ENCODE measurements around the gene ITCH. TPM values are rescaled to one million over a fixed set of nuclear protein-coding genes. Genes with fewer than 3 reads are reported as not detected.

The ITCH gene
- total and polyA plus RNA-seq, 2 of the 8 experiments (the other 6 are each of a cell fraction or from before 2014, with no cell fraction given), result 3.9 to 45.2 TPM

GRCh38 chr20:34363062-34363464 lies at the start of gene ITCH (continued):
- no peak for TF ChIP-seq CHD7 (IDR thresholded peaks at IDR 0.05; ENCODE audit: insufficient replicate concordance, low read length)
- no peak for TF ChIP-seq ATF3 (IDR thresholded peaks at IDR 0.05; ENCODE audit: insufficient read depth, low read depth, low read length)
- peak; percentile 85 for TF ChIP-seq POLR2AphosphoS5 (IDR thresholded peaks at IDR 0.05; ENCODE audit: low read depth, low read length)
- no peak for TF ChIP-seq NANOG (IDR thresholded peaks at IDR 0.05; ENCODE audit: insufficient read depth, low read depth, low read length, poor library complexity, severe bottlenecking)
- TF ChIP-seq NRF1 (IDR thresholded peaks at IDR 0.05; ENCODE audit: low read depth, low read length), result peak; percentile 55
- peak; percentile 26 for TF ChIP-seq TAF7 (optimal IDR thresholded peaks at IDR 0.05; ENCODE audit: borderline replicate concordance, low read depth, low read length)
- no peak for TF ChIP-seq CBX8 (IDR thresholded peaks at IDR 0.05; ENCODE audit: borderline replicate concordance, low read depth, low read length)
- TF ChIP-seq JUND (IDR thresholded peaks at IDR 0.05; ENCODE audit: low read length), result no peak
- peak; percentile 86; the same call in 1 of the 2 replicates for TF ChIP-seq RBBP5 (IDR thresholded peaks at IDR 0.05; ENCODE audit: borderline replicate concordance, low read depth, low read length)
- peak; percentile 54; the same call in 1 of the 2 replicates for TF ChIP-seq SIX5 (IDR thresholded peaks at IDR 0.05; ENCODE audit: low read depth, low read length)
- TF ChIP-seq KDM1A (IDR thresholded peaks at IDR 0.05; ENCODE audit: borderline replicate concordance, low read length), result no peak
